Panc1 (cell line): ENCODE measurements around the gene RPE. TPM values are rescaled to one million over a fixed set of nuclear protein-coding genes. Genes with fewer than 3 reads are reported as not detected.

ENCODE experiments used
- ATAC-seq: fragments of 200-7000 bp; cut with Tn5 transposase; 2 replicates; pipeline ENCODE4 v1.9.1; 2020; ENCODE audit warnings: mild to moderate bottlenecking, moderate library complexity
- BruUV-seq: library from RNA; stranded (reverse); fragments of 400-500 nt; replicated peaks from 2 replicates; lab custom pipeline; 2021; lab: Mats Ljungman, UMichigan
- CTCF ChIA-PET: fragments of 300-600 bp; sonication (Branson Sonifier 250); formaldehyde crosslinking; loops from one replicate; lab custom pipeline; 2022; ENCODE audit warnings: antibody characterized with exemption; lab: Charles Lee
- POLR2A ChIA-PET: fragments of 300-600 bp; sonication (Branson Sonifier 250); formaldehyde crosslinking; loops from one replicate; lab custom pipeline; 2022; ENCODE audit warnings: antibody characterized with exemption; lab: Charles Lee
- DNase-seq: peaks from one replicate; pipeline ENCODE4 v3.0.0-alpha.2; 2010; ENCODE audit warnings: low read depth, low spot score
- H3K27ac ChIP-seq: 2 replicates; pipeline ENCODE4 v1.5.1; 2011; ENCODE audit warnings: mild to moderate bottlenecking, low read length, inconsistent platforms
- H3K27me3 ChIP-seq: fragments of 200-500 bp; sonication (Bioruptor generic); 2 replicates; pipeline ENCODE4 v1.6.0; 2014; ENCODE audit warnings: low read length, inconsistent platforms; ENCODE audit not compliant: control insufficient read depth, insufficient read depth
- H3K36me3 ChIP-seq: fragments of 200-500 bp; sonication (Bioruptor generic); 2 replicates; pipeline ENCODE4 v1.5.1; 2014; ENCODE audit warnings: inconsistent platforms, mild to moderate bottlenecking, low read length, moderate library complexity; ENCODE audit not compliant: control insufficient read depth, insufficient read depth
- H3K4me1 ChIP-seq: 2 replicates; pipeline ENCODE4 v1.5.1; 2011; ENCODE audit warnings: inconsistent platforms, mild to moderate bottlenecking, low read length, moderate library complexity; ENCODE audit not compliant: control insufficient read depth, insufficient read depth
- H3K4me3 ChIP-seq, 2 experiments: 2 replicates each; pipeline ENCODE4 v1.5.1; 2011 to 2012; ENCODE audit warnings: low read depth in 2 of 2, low read length in 2 of 2, mild to moderate bottlenecking in 2 of 2, inconsistent platforms in 1 of 2, moderate library complexity in 1 of 2
- H3K9me3 ChIP-seq: fragments of 200-500 bp; sonication (Bioruptor generic); 2 replicates; pipeline ENCODE4 v1.5.1; 2014; ENCODE audit warnings: low read depth, mild to moderate bottlenecking, inconsistent platforms, low read length, moderate library complexity; ENCODE audit not compliant: control insufficient read depth, insufficient read depth
- CTCF ChIP-seq: fragments of 450-650 bp; IDR thresholded peaks from 2 replicates; pipeline ENCODE4 v1.5.1; 2017; ENCODE audit warnings: mild to moderate bottlenecking
- POLR2AphosphoS5 ChIP-seq: IDR thresholded peaks from 2 replicates; pipeline ENCODE4 v1.6.1; 2012; ENCODE audit warnings: mild to moderate bottlenecking, low read depth, low read length, moderate library complexity
- REST ChIP-seq, 2 experiments: IDR thresholded peaks; 2 replicates each; pipeline ENCODE4 v1.6.1; 2011 to 2012; ENCODE audit warnings: low read depth in 2 of 2, control low read depth in 1 of 2, low read length in 1 of 2, mild to moderate bottlenecking in 1 of 2, moderate library complexity in 1 of 2; ENCODE audit not compliant: insufficient read depth in 1 of 2
- SIN3A ChIP-seq: IDR thresholded peaks from 2 replicates; pipeline ENCODE4 v1.6.1; 2012; ENCODE audit warnings: low read depth, mild to moderate bottlenecking, low read length, moderate library complexity, borderline replicate concordance; ENCODE audit not compliant: insufficient read depth
- TCF7L2 ChIP-seq: IDR thresholded peaks from 2 replicates; pipeline ENCODE4 v1.6.1; 2011; ENCODE audit warnings: mild to moderate bottlenecking, low read depth, low read length, inconsistent platforms
- in situ Hi-C: cut with HindIII; loops from 2 replicates; pipeline ENCODE4 v1.10.0; 2016; ENCODE audit warnings: low sequenced_read_pairs, low pct_unique_long_range_greater_than_20kb
- intact Hi-C: fragments of 100-400 bp; cut with micrococcal nuclease; formaldehyde crosslinking; loops from one replicate; pipeline ENCODE4 v1.10.0; 2022; ENCODE audit not compliant: unreplicated experiment
- total RNA-seq: library from RNA; stranded (reverse); gene quantifications from one replicate; pipeline ENCODE4 v1.2.1, GENCODE V29; 2021; ENCODE audit not compliant: unreplicated experiment

The RPE gene
- total RNA-seq, 1 experiment from 2014 or later = 100 TPM

DNA sequence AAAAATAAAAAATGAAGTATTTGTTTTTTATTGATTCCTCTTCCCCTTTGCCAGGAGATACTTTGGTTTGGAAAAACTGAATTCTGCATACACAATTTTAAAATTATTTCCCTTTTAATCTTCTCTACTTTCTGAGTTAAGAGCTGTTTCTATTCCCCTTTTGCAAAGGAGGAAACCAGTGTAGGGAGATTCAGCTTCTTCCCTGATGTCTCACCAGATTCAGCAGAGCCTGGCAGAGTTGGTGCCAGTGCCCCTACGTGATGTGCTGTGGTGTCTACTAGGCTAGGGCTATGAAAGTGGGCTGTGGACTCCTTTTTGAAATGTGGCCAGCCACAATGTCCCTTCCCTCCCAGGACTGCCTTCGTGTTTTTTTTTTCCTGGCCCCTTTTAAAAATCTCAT is 2.4 kb downstream of the RPE start:
- BruUV-seq = no TSS peak
- ChIA-PET CTCF (no interaction called here), POLR2A (interaction anchor here (0.5 kb wide), 1 partner anchor 18 kb away, joined by 3 read pairs; no protein-coding TSS in a partner anchor)
- ATAC-seq (no peak), DNase-seq (no peak)
- H3K4me1 ChIP-seq = peaks cover 23% of the 10 kb centered on the region
- intact Hi-C loops = no loop called here
- in situ Hi-C loops = no loop called here
- H3K27me3 ChIP-seq = no peaks in the 10 kb centered on the region
- H3K36me3 ChIP-seq = peaks cover 6% of the 10 kb centered on the region
- H3K4me3 ChIP-seq = no peak overlapping the region
- H3K9me3 ChIP-seq = no peaks in the 10 kb centered on the region
- TF ChIP-seq CTCF = no peak
- no peak for TF ChIP-seq SIN3A
- no peak for TF ChIP-seq TCF7L2
- no peak for TF ChIP-seq POLR2AphosphoS5
- no peak for TF ChIP-seq REST (IDR thresholded peaks at IDR 0.05; ENCODE audit: insufficient read depth in 1 of 2, low read depth in 2 of 2, low read length in 1 of 2)
- 0 out of 2 replicates have a peak overlapping the region, but pooled peaks have one; percentile 19 for H3K27ac ChIP-seq

GRCh38 chr2:210007895-210008294 is 5.5 kb downstream of the RPE start:
- intact Hi-C loops = no loop called here
- no peak for DNase-seq
- in situ Hi-C loops = no loop called here
- ChIA-PET POLR2A (no interaction called here), CTCF (no interaction called here)
- Histone ChIP-seq H3K4me3 (no peak overlapping the region), H3K27ac (no peak overlapping the region), H3K9me3 (no peaks in the 10 kb centered on the region), H3K27me3 (no peaks in the 10 kb centered on the region), H3K4me1 (peaks cover 19% of the 10 kb centered on the region; the same call in 1 of the 2 replicates), H3K36me3 (peaks cover 15% of the 10 kb centered on the region)
- no peak for ATAC-seq
- TF ChIP-seq REST (IDR thresholded peaks at IDR 0.05; ENCODE audit: insufficient read depth in 1 of 2, low read depth in 2 of 2, low read length in 1 of 2) (no peak), POLR2AphosphoS5 (no peak), SIN3A (no peak), TCF7L2 (no peak), CTCF (no peak)
- BruUV-seq = no TSS peak
